ENCODE data around the gene ABCC1. TPM values are rescaled to one million over a fixed set of nuclear protein-coding genes. Genes with fewer than 3 reads are reported as not detected.
A peak's percentile ranks its signal among the peaks of the same experiment; 100 is the strongest.

ABCC1 gene
- total RNA-seq, 4 donors from 2014 or later, result 24.3 to 32.2 (median 25.7) TPM

DNA sequence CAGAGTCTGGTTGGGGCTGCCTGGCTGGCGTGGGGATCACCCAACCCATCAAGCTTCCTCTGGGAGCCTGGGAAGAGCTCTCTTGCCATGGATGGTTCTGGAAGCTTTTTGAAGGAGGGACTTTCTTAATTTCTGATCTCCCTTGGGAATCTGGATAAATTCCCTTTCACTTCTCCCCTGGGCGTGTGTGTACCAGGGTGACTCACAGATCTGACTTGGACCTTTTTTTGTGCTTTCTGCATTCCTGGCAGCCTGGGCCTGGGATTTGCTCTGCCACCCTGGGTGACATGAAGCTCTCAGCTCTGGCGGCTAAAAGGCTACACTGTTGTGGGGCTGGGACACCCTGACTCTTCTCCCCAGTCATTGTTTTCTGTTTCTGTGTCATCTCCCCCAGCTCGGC, 70.1 kb downstream of the ABCC1 start:
- Histone ChIP-seq H3K4me3 (no peak overlapping the region), H3K27ac (no peak overlapping the region), H3K4me1 (peaks cover 0 to 29% (median 10%) of the 10 kb centered on the region in 4 donors), H3K9me3 (no peaks in the 10 kb centered on the region), H3K27me3 (no peaks in the 10 kb centered on the region), H3K36me3 (peaks cover 0 to 43% (median 0%) of the 10 kb centered on the region in 3 donors)
- TF ChIP-seq, protein P1, sequence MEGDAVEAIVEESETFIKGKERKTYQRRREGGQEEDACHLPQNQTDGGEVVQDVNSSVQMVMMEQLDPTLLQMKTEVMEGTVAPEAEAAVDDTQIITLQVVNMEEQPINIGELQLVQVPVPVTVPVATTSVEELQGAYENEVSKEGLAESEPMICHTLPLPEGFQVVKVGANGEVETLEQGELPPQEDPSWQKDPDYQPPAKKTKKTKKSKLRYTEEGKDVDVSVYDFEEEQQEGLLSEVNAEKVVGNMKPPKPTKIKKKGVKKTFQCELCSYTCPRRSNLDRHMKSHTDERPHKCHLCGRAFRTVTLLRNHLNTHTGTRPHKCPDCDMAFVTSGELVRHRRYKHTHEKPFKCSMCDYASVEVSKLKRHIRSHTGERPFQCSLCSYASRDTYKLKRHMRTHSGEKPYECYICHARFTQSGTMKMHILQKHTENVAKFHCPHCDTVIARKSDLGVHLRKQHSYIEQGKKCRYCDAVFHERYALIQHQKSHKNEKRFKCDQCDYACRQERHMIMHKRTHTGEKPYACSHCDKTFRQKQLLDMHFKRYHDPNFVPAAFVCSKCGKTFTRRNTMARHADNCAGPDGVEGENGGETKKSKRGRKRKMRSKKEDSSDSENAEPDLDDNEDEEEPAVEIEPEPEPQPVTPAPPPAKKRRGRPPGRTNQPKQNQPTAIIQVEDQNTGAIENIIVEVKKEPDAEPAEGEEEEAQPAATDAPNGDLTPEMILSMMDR (IDR thresholded peaks at IDR 0.05), result no peak
- TF ChIP-seq POLR2A (IDR thresholded peaks at IDR 0.05), result no peak
- no peak for TF ChIP-seq EP300 (IDR thresholded peaks at IDR 0.05)
- no peak for DNase-seq (ENCODE audit: low spot score in 2 of 2)
- 75 to 85% methylated on average over 4 of the region's 4 CpGs for WGBS, 2 donors

DNA sequence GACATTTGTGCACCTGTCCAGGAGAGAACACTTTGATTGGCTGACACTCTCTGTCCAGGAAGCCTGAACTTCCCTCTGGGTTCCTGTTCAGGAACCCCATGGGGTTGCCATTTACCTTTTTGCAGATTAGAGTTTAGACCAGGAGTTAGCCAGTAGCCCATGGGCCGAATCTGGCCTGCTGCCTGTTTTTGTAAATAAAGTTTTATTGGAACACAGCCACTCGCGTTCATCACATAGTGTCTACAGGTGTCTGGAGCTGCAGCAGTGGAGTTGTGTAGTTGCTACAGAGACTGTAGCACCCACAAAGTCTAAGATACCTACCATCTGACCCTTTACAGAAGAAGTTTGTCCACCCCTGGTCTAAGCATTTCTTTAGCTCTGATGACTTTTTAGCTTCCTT, 70.9 kb downstream of the ABCC1 start:
- Histone ChIP-seq H3K4me1 (peaks cover 0 to 26% (median 10%) of the 10 kb centered on the region in 4 donors), H3K4me3 (no peak overlapping the region), H3K36me3 (peaks cover 0 to 39% (median 0%) of the 10 kb centered on the region in 3 donors), H3K27ac (no peak overlapping the region), H3K9me3 (no peaks in the 10 kb centered on the region), H3K27me3 (no peaks in the 10 kb centered on the region)
- no peak for TF ChIP-seq EP300 (IDR thresholded peaks at IDR 0.05)
- TF ChIP-seq POLR2A (IDR thresholded peaks at IDR 0.05), result no peak
- TF ChIP-seq, protein P1 (IDR thresholded peaks at IDR 0.05), result no peak
- DNase-seq (ENCODE audit: low spot score in 2 of 2), result no peak
- 97% methylated on average over 3 of the region's 3 CpGs for WGBS, 2 donors

DNA sequence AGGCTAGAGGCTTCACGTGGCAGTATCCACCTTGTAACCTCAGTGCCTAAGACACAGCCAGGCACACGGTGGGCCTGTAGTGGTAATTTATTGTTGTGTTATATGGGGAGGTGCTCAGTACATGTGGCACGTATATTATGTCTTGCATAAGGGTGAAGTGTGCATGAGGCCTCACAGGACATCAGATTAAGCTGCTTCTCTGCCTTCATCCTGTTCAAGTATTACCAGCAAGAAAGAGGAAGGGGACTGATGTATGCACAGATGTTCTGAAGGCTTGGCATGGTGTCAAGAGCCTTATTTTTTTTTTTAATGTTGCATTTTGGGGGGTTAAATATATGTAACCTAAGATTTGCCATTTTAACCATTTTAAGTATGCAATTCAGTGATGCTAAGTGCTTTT, 71.6 kb downstream of the ABCC1 start:
- Histone ChIP-seq H3K27me3 (no peaks in the 10 kb centered on the region), H3K4me3 (no peak overlapping the region), H3K9me3 (no peaks in the 10 kb centered on the region), H3K4me1 (peaks cover 0 to 33% (median 10%) of the 10 kb centered on the region in 4 donors), H3K27ac (no peak overlapping the region), H3K36me3 (peaks cover 0 to 39% (median 0%) of the 10 kb centered on the region in 3 donors)
- no peak for DNase-seq (ENCODE audit: low spot score in 2 of 2)
- no peak for TF ChIP-seq EP300 (IDR thresholded peaks at IDR 0.05)
- TF ChIP-seq, protein P1 (IDR thresholded peaks at IDR 0.05), result no peak
- no peak for TF ChIP-seq POLR2A (IDR thresholded peaks at IDR 0.05)
- 53 to 56% methylated on average over 3 of the region's 3 CpGs for WGBS, 2 donors

DNA sequence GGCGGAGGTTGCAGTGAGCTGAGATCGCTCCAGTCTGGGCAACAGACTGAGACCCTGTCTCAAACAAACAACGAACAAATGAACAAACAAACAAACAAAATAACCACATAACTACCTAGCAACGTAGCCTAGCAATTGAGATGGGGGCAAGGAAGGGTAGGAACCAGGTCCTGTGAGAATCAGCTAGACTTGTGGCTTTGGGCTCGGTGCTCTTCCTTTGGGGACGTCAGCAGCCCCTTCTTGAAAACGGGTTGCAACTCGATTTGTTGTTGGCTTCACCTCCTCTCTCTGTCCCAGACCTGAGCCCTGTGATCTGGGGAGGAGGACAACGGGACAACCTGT, 72.2 kb downstream of the ABCC1 start:
- peak overlapping the region in 3 of 4 donors; percentile 31 to 75 (median 32) for H3K27ac ChIP-seq
- WGBS, 2 donors, result 67 to 81% methylated on average over 9 of the region's 9 CpGs
- H3K9me3 ChIP-seq, result no peaks in the 10 kb centered on the region
- H3K27me3 ChIP-seq, result no peaks in the 10 kb centered on the region
- peaks cover 0 to 38% (median 0%) of the 10 kb centered on the region in 3 donors for H3K36me3 ChIP-seq
- peaks cover 0 to 35% (median 10%) of the 10 kb centered on the region in 4 donors for H3K4me1 ChIP-seq
- TF ChIP-seq EP300 (IDR thresholded peaks at IDR 0.05) (no peak), POLR2A (IDR thresholded peaks at IDR 0.05) (no peak)
- TF ChIP-seq, protein P1 (IDR thresholded peaks at IDR 0.05), result no peak
- no peak overlapping the region for H3K4me3 ChIP-seq
- DNase-seq (ENCODE audit: low spot score in 2 of 2), result no peak

DNA sequence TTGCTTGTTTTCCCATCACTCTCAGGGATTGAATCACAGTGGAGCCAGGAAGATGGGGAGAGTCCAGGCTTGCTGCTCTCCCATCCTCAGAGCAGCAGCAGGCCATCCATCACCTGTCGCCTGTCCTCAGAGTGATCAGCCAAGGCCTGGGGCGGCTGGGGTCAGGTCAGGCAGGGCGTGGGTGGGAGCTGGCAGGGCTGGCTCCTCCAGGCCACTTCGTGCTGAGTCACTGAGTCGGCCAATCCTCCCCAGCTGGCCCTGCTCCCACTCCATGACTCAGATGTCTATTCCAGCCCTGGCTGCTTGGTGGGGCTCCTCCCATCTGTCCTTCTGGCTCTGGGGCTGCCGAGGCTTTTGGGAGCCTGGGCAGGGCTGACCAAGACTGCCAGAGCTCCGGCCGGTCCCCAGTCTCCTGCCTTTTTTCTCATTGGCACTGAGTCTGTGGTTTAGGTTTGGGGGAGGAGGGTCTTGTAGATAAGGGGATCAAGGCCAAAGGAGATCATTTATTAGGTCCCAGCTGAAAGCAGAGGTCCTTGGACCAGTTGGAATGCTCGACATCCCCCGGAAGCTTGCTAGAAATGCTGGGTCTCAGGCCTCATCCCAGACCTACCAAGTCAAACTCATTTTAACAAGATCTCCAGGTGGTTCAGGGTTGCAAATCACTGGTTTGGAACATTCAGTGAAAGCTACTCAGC, 72.7 kb downstream of the ABCC1 start:
- H3K4me3 ChIP-seq, result no peak overlapping the region
- H3K27ac ChIP-seq, result peak overlapping the region in 3 of 4 donors; percentile 31 to 75 (median 32)
- 30 to 32% methylated on average over 7 of the region's 10 CpGs for WGBS, 2 donors
- H3K36me3 ChIP-seq, result peaks cover 0 to 33% (median 0%) of the 10 kb centered on the region in 3 donors
- H3K27me3 ChIP-seq, result no peaks in the 10 kb centered on the region
- DNase-seq (ENCODE audit: low spot score in 2 of 2), result peak; percentile 90 to 94
- H3K9me3 ChIP-seq, result no peaks in the 10 kb centered on the region
- TF ChIP-seq, protein P1 (IDR thresholded peaks at IDR 0.05), result no peak
- peak in 1 of 2 donors; percentile 68 for TF ChIP-seq EP300 (IDR thresholded peaks at IDR 0.05)
- peaks cover 0 to 35% (median 10%) of the 10 kb centered on the region in 4 donors for H3K4me1 ChIP-seq
